Stimulated activated CD8-positive, alpha-beta memory T cell treated with anti-CD3 and anti-CD28 coated beads, Interleukin-2, amount 100 ng/mL, for 1 hour (primary cell): ENCODE measurements around the gene GPR85.
"Not testable (repeated sequence)": the region's sequence is repeated elsewhere in the genome, so short reads cannot be mapped to it uniquely, and the experiment has no call there.

ENCODE experiments used
- DNase-seq, 2 donors: peaks; one replicate each; pipeline ENCODE4 v3.0.0-alpha.2; 2020; ENCODE audit warnings: low read depth in 2 of 2

The GPR85 gene, protein sequence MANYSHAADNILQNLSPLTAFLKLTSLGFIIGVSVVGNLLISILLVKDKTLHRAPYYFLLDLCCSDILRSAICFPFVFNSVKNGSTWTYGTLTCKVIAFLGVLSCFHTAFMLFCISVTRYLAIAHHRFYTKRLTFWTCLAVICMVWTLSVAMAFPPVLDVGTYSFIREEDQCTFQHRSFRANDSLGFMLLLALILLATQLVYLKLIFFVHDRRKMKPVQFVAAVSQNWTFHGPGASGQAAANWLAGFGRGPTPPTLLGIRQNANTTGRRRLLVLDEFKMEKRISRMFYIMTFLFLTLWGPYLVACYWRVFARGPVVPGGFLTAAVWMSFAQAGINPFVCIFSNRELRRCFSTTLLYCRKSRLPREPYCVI

DNA sequence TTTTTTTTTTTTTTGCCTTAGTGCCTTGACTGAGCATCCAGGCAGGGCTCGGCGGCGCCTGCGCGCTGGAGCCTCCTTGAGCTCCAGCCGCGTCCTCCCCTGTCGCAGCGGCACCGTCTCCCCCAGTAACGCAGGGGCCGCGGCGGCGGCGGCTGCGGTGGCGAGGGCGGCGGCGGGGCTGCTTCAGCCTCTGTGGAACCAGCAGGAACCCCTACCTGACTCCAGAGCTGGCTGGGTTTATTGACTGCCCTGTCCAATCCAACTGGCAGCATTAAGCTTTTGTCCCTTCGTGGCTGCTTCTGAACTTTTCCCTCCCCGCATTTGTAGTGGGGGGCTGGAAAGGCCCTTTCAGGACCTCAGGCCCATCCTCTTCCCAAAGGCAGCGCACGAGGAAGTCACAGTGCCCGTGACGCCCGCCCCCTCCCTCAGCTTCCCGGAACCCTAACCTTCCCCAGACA lies at the start of gene GPR85:
TSS of gene GPR85 (minus strand) at position 397 of the 458 bp plus-strand sequence. CDS start 2,106 bp downstream, outside the sequence.
- DNase-seq: no peak

DNA sequence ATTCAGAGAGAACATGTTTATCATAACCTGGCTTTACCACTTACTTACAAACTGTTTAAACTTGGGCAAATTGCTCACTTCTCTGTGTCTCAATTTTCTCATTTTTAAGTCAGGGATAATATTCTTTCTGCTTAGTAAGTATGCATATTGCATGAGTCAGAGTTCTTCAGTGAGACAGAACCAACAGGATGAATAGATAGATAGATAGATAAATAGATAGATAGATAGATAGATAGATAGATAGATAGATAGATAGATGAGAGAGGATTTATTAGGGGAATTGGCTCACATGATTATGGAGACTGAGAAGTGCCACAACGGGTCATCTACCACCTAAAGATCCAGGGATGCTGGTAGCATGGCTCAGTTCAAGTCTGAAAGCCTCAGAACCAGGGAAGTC lies 47.4 kb upstream of the GPR85 start:
- DNase-seq: no peak

DNA sequence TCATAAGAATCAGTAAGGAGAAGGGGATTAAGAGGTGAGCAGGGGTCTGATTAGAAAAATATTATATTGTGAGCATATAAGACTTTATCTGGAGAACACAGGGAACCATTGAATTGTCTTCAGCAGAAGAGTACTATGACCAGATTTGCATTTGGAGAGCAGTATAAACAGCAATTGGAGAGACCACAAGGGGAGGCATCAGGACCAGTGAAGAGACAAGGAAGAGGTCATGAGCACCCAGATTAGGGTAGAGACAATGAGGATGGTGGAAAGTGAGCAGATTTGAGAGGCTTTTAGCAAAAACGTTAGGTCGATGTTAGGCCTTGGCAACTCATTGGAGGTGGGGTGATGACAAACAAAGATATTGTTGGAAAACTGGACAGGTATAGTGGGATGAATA lies 44.7 kb upstream of the GPR85 start:
- DNase-seq: no peak

DNA sequence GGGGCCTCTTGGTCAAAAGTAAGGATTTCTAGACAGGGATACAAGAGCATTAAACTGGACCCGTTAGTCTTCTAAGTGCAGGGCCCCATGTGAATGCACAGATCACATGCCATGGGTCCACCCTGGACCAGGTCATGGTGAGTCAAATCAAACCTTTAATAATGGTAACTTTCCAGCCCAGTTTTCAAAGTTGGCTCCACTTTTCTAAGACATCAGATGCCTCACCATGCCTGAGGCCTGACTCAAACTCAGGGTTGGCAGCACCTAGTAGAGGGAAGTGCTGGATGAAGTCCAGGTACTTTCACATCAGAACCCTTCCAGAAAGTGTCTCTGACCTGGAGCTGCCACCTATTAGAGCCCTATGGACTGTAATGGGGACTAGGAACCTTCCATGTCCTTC lies 41.4 kb upstream of the GPR85 start:
- DNase-seq: no peak

DNA sequence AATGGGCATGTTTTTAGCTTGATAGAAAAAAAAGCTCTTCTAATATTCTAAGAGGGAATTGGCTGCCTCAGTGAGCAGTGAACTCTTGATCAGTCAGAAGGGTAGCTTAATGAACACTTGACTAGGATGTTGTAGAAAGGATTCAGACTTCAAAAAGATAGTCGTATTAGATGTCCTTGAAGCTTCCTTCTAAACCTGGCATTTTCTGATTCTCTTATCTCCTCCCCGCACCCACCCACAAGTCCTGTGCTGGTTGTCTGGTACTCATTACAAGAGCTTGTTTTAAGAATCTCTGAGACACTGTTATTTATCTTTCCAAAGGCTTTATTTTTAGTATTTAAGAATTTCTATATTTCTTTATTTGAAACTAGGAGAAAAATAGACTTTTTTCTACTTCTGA lies 39.1 kb upstream of the GPR85 start:
- no peak for DNase-seq

DNA sequence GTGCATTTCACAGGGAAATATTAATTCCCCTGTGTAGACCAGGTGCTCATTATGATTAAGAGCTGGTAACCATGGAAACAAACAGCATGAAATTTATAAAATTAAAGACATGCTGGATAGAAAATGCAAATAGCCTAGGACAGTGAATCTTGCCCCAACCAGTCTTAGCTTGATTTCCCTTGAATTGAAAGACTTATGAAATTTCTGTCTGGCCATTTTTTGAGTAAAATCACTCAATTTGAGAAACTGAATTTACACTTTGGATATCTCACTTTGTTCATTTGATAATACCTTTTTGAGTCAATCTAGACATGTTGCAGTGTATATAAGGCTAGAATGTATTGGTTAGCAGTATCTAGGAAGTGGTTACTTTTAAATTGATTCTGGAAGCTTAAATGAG lies 36.1 kb upstream of the GPR85 start:
- DNase-seq: no peak

DNA sequence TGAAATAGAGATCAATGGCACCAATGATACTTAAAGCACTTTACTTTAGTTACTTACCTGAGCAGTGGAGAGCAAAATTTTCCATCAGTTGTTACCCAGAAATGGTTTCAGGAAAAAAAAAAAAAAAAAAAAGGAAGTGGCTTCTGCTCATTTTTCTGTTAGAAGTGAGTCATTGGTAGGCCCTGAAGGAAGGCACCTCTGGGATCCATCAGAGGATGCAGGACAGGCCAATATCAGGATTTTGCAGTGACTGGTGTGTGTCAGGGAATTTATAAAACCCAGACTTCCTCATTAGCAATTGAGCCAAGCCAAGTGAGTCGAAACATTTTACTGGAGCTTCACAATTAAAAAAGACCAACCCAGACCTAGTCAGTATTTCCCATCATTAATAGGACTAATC lies 34.0 kb upstream of the GPR85 start:
- no peak for DNase-seq

DNA sequence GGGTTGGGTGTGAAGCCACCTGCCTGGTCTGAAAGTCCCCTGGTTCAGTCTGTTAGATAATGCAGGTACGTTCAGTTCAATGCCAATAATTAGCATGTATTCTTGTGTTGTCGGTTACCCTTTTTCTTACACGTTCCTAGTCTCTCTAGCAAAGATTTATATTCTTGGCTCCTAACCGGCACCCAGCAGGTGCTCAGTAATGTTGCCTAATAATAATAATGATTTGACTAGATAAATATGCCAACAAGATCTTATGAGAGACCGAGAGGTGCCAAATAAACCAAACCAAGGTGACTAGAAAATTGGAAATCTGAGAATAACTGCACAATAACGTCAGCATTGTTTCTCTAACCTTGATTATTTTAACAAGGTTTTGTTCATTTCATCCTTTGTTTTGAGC lies 32.8 kb upstream of the GPR85 start:
- no peak for DNase-seq

DNA sequence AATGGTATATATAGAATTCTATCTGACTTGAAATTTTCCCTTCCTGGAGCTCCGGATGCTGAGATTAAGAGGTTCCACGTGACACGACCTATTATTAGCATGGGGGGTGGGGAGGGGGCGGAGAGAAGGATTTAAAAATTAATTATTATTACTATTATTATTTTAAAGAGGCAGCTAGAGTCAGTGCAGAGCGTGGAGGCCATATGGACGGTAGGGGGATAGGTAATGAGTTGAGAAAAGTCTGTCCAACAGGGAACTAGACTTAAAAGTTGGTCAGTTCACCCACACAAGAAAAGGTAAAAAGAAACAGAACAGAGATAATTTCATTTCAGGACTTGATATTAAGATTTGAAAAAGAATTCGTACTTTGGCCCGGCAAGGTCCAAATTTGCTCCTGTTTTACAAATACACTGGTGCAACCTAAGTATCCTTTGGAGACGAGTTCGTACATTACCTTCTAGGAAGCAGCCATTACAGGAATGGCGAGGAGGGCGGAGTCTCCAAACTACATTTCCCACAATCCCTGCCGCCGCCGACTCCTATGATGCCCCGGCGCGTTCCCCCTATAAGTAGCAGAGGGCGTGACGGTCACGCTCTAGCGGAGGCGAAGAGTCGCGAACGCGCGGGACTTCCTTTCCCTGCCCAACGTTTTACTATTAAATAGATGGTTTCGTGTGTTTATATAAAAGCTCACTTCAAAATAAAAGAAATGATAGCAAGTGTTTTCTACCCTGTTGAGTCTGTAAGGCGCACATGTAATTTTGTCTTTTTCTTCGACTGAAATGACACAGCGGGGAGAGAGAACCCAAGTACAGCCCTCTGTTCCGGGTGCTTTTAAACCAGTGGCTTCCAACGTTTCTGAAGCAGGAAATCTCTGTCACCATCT lies 31.7 kb upstream of the GPR85 start, which contains the start of gene SMIM30:
TSS of gene SMIM30 (minus strand) at position 481 of the 886 bp plus-strand sequence. CDS start 976 bp downstream, outside the sequence.
- peak; percentile 71 to 80 for DNase-seq

DNA sequence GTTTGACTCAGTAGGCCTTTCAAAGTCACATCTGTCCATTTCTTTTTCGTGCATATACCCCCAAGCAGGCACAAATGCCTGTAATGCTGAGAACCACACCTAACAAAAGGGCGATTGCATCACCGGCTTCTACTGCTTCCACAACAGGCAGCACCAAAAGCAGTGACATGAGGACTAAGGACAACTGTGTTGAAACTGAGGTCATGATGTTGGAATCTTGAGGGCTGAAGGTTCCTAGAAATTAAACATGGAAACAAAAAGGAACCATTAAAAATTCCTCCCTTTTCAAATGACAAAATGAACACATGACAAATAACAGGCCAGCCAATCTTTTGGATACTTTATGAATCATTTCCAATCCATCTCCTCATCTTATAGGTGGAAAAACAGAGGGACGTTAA lies 30.7 kb upstream of the GPR85 start:
- not testable (repeated sequence) for DNase-seq

DNA sequence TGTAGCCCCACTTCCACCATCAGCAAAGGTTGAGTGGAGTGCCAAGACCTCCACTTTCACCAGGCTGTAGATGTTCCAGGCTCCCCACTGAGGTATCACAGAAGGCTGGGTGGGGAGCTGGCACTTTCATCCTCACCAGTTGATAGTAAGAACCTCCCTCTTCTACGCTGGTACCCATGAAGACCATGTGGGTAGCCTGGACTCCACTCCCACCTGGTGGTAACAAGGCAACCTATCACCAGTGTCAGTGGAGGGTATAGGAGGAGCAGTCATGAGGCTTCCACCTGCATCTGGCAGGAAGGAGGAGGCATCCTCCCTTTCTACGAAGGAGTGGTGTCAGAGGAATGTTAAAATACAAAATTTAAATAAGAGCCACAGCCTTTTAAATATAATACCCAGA lies 27.3 kb upstream of the GPR85 start:
- no peak for DNase-seq

DNA sequence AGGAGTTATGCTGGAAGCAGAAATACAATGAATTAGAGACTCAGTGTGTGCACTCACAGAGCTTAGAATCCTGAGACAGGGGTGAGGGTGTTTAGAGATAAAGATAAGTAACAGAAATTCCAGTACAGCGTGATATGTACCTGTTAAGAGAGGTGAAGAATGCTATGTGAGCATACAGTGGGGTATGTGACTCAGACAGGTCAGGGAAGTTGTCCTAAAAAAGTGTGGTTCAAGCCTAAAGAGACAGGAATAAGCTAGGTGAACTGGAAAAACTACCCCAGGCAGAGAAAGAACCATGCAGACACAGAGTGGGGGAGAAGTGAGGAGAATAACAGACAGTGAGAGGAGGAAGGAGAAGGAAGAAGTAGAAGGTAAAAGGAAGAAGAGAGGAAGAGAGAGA lies 23.1 kb upstream of the GPR85 start:
- DNase-seq: no peak

DNA sequence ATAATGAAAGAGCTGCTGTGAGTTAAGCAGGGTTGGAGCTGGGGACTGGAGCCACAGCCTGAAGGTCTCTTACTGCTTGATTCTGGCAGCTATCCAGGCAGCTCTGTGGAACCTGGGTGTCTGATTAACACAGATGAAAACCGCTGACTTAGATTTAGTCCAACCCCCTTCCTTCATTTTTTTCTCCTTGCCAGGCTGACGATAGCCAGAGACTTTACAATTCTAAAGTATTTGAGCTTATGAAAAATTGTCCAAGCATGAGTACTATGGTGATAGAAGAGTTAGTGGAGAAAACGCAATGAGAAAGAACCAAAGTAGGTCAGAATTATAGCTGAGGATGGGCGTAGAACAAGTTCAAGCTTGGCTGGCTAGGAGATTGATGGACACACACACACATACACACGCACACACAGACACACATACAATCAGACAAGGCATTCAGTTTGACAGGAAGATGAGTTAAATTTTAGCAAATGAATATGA lies 13.5 kb upstream of the GPR85 start:
- DNase-seq: no peak

DNA sequence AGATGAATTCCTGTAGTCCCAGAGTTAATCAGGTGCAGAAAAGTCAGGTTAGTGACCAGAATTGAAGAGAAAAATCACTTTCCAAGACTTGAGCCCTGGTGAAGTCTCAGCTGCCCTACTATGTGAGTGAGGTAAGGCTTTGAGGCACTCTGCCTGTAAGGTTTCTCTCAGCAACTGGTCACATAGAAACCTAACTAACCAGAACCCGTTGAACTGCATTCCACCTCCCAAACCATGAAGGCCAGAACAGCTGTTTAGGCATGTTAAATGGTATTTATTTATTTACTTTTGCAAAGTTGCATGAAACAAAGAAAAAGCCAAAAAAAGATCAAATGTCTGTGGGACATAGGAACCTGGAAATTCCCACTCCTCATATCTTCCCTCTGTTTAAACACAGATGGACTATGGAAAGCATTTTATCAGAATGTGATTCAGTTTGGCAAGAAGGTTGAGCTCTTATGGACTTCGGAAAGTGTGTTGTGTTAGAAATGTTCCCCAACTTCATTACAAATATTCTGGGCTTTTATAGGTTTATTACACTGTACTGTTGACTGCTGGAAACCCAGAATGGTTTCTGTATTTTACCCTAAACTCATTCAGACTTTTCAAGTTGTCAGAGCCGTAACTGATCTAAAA lies 12.8 kb upstream of the GPR85 start:
- no peak for DNase-seq

DNA sequence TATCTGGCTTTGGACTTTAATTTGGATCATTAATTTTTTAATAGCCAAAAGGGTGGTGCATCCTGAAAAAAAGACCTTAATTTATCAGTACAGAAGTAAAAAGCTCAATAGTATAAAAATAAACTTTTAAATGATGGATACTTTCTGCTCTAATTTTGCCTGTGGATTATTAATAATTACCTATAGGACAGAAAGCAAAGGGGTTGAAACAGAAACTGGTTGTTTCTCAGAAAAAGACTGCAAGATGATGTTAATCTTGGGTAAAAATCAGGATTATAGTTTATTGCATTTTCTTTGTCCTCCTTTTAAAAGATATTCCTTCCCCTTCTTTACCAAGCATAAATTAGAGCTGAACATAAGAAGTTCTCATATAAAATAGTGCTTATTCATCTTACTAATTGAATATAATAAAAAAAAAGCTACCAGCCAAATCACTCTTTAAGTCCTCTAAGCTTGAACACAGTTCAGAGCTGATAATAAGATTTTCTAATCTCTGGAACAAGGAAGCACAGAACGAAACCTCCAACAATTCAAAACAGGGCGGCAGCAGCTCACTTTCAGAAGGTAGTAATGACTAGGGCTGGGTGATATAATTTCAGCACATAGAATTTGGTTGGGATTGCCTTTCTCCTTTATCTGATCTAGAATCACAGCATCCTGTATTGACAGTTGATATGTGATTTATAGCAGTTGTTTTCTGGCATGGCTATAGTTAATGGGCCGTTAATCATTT lies 8.1 kb upstream of the GPR85 start:
- no peak for DNase-seq

DNA sequence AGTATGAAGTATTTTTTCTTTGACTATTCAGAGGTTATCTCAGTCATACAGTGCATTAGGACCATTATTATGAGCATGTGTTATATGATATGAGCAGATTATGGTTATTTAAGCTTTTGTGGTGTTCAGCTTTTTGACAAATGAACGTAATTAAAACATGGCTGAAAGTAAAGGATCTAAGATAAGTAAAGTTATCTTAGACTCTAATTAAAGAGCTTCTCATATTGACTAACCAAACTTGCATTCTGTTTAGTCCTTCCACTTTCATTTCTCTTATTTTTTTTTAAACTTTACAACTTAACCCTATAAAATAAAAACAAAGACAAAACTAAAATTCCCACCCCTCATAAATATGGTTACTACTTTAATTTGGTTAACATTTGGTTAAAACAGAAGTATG lies 6.9 kb upstream of the GPR85 start:
- DNase-seq: no peak

DNA sequence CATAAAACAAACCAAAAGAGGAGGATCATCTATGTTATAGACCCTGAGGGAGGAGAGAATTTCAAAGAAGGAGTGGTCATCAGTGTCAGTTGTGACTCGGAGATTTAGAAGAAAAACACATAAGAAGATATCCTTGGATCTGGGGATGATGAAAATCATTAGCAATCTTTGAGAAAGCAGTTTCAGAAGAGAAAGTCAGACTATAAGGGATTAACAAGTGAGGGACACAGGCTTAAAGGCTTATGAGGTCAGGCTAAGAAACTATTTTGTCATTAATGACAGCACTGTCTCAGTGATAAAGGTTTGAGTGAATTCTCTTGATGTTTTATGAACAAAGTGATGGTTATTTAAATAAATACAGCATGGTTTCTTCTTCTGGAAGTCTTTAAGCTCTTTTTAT lies 6.1 kb upstream of the GPR85 start:
- no peak for DNase-seq

DNA sequence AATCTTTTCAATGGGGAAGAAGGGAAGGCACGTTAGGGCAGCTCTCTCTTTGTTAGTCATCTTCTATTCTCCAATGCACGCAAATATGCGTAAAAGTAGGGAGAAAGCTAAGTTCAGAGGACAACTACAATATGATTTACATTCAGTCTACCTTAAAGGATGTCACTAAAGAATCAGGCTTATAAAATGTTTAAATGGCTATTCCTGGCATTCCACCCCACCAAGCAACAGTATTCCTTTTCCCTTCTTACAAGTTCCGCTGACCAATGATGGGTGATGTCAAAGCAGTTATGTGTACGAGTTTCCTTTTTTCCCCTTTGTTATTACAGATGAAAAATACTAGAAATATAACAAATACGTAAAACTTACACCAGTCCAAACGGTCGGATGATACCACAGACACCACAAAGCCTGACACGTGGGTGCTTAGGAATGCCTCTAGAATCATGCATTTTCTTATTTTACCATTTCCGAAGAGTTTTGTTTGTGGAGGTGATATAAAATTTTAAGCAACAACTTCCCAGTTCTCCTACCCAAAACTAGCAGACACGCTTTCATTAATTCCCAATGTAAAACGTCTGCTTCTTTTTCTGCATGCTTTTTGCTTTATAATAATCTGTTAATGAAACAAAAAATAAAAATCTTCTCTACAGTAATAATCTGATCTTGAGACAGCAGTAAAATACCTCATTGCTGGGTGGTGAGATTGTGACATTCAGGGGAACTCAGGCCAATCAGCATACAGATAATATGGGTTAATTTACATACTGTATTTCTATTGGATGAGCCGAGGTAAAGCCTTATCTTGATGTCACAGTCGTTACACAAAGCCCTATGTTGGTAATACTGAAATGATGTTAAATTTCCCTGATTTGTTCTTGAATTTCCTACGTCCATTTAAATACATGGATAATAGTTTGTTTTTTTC lies 708 bp upstream of the GPR85 start:
- no peak for DNase-seq

DNA sequence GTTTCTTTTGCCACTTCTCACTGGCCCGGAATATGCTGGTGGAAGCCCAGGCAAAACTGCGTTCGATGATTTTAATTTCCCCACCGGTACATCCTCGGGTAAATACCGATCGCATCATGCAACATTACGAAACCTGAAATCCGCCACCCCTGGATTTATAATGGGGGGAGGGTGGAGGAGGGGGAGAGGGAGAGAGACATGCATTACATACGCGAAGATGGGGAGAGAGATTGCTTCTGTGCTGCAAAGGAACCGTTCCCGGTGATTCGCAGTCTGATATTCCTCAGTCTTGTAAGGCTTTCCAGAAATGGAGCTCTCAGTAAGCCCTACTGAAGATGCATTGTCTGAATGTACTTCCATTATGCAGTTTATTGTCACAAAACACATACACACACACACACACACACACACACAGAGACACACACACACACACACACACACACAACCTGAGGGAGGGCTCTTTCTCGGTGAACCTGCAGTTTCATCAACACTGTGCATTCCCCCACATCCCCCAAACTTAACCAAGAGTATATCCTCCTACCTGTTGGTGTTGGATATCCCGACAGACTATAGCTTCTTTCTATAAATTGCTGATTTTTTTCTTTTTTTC lies 741 bp downstream of the GPR85 start:
- DNase-seq: no peak
